Activated CD4-positive, alpha-beta T cell treated with anti-CD3 and anti-CD28 coated beads, Interleukin-2, amount 50 U/mL, for 1 hour (primary cell): ENCODE data around the gene GDPD2.
"Not testable (repeated sequence)": the region's sequence is repeated elsewhere in the genome, so short reads cannot be mapped to it uniquely, and the experiment has no call there.

Experiments
- DNase-seq: peaks from one replicate; pipeline ENCODE4 v3.0.0-alpha.2; 2020

GDPD2 gene, protein sequence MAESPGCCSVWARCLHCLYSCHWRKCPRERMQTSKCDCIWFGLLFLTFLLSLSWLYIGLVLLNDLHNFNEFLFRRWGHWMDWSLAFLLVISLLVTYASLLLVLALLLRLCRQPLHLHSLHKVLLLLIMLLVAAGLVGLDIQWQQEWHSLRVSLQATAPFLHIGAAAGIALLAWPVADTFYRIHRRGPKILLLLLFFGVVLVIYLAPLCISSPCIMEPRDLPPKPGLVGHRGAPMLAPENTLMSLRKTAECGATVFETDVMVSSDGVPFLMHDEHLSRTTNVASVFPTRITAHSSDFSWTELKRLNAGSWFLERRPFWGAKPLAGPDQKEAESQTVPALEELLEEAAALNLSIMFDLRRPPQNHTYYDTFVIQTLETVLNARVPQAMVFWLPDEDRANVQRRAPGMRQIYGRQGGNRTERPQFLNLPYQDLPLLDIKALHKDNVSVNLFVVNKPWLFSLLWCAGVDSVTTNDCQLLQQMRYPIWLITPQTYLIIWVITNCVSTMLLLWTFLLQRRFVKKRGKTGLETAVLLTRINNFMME

GRCh38 chrX:70422851-70423341, at the start of gene GDPD2:
TSS of gene GDPD2 (plus strand) at chrX:70423314. CDS start at chrX:70424985, 1,671 bp downstream.
- DNase-seq: no peak

- DNase-seq: no peak
Observed at GRCh38 chrX:70386235-70386634, 36.9 kb upstream of the GDPD2 start.

DNA sequence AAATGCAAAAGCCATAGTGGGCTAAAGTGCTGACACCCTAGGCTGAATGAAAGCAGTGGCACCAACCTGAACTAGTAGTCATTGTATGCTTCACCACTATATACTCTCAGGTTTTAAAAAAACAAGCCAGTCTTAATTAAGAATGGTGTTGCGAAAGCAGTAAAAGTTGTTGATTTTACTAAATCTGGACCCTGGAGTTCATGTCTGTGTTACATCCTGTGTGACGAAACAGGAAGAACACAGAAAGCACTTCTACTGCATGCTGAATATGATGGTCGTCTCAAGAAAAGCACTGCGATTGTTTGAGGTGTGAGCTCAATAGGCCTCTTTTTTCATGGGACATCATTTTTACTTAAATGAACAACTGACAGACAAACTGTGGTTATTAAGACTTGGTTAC, 24.2 kb upstream of the GDPD2 start:
- DNase-seq: no peak

DNA sequence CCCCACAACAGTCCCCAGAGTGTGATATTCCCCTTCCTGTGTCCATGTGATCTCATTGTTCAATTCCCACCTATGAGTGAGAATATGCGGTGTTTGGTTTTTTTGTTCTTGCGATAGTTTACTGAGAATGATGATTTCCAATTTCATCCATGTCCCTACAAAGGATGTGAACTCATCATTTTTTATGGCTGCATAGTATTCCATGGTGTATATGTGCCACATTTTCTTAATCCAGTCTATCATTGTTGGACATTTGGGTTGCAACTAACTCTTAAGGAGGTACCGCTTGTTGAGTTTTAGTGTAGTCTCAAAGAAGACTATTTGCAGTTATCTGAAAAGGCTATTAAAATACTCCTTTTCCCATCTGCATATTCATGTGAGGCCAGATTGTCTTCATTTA, 22.9 kb upstream of the GDPD2 start:
- not testable (repeated sequence) for DNase-seq

- DNase-seq: no peak
Observed at GRCh38 chrX:70402721-70403120, 20.4 kb upstream of the GDPD2 start.

GRCh38 chrX:70405003-70405402, 18.1 kb upstream of the GDPD2 start:
- no peak for DNase-seq

DNA sequence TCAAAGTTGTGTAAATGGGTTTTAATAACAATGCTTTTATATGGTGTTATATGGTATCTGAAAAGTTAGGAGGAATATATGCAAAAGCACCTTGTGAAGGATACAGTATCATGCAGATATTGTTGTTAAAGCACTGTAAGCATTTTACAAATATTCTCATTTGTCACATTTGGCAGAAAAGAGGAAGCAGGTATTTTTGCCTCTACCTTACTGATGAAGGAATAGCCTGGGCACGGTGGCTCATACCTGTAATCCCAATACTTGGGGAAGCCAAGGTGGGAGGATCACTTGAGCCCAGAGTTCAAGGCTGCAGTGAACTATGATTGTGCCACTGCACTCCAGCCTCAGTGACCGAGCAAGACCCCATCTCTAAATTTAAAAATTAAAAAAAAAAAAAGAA, 12.2 kb upstream of the GDPD2 start:
- DNase-seq: no peak

GRCh38 chrX:70411475-70411874, 11.6 kb upstream of the GDPD2 start:
- DNase-seq: no peak

DNA sequence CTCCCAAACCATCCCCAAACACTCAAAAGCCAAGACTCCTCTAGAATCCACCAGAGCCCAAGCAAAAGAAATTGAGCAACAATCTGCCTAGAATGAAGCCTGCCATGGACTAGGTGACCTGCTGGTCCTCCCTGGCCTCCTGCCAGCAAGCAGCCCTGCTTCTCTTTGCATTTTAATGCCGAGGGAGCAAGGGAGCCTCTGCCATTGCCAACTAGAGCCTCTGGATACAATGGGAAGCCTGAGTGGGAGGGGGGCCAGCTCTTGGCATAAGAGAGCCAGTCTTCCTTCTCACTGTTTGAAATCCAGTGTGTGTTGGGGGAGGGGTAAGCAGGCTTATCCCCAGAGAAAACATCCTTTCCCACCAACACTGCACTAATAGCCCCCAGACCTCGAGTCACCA, 1.5 kb upstream of the GDPD2 start:
- DNase-seq: no peak

GRCh38 chrX:70423936-70424675, 992 bp downstream of the GDPD2 start:
- DNase-seq: no peak

GRCh38 chrX:70424801-70425200, 1.7 kb downstream of the GDPD2 start:
- DNase-seq: no peak

- DNase-seq: no peak
Observed at GRCh38 chrX:70426286-70427278, 3.5 kb downstream of the GDPD2 start.

DNA sequence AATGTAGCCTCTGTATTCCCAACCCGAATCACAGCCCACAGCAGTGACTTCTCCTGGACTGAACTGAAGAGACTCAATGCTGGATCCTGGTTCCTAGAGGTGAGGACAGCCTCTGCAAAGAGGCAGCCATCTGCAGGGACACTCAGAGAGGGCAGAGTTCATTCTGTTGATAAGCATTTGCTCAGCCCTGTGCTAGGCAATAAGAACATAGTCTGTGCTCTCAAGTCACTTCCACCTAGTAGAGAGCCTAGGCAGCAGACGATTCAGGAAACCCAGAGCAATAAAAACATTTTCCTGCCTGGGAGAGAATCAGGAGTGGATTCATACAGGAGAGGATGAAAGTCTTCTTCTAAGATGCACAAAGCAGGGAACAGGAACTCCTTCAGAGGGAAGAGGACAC, 4.3 kb downstream of the GDPD2 start:
- no peak for DNase-seq

DNA sequence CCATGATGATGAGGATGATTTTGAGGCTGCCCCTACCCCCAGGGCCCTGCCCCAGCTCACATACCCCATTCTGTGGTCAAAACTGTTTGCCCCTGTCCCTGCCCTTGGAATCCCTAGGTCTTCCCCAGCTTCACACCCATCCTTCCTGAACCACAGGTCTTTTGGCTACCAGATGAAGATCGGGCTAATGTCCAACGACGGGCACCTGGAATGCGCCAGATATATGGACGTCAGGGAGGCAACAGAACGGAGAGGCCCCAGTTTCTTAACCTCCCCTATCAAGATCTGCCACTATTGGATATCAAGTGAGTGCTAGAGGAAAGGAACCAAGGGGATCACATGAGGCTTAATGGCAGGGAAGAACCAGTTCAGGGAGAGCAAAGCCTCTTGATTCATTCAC, 6.6 kb downstream of the GDPD2 start:
- DNase-seq: no peak

DNA sequence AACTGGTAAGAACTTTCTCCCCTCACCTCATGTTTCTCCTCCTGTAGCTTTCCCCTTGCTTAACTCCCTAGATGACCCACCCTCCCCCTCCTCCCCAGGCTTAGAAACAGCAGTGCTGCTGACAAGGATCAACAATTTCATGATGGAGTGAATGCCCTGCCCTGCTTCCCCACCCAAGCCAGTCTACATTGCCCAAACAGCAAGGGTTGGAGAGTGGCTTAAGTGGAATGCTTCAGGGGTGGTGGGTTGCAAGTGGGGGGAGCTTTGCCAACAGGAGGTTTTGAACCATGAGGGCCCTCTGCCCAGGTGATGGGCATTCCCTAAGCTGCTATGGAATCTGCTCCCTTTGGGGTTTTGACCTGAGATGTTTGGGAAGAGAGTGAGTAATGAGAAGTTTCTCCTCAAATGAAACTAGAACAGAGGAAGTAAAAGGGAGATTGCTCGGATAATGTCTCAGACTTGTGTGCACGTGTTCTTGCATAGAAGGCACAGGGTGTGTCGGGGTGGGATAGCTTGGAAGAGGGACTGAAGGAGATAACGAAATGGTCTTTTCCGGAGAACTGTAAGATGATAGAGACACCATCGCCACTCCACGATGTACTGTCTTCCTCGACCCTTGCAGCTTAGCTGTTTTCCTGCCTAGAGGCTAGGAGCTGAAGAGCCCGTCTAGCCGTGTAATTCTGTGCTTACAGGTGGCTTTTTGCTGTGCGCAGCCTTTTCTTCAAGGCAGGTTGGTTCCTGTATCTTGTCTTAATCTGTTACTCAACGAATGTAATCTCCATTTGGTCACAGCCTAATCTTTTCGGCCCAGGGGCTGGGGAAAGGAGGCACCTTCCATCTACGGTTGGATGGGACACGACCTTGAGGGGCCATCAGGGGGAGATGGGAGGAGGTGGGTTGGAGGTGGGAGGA, 10.1 kb downstream of the GDPD2 start:
- no peak for DNase-seq

DNA sequence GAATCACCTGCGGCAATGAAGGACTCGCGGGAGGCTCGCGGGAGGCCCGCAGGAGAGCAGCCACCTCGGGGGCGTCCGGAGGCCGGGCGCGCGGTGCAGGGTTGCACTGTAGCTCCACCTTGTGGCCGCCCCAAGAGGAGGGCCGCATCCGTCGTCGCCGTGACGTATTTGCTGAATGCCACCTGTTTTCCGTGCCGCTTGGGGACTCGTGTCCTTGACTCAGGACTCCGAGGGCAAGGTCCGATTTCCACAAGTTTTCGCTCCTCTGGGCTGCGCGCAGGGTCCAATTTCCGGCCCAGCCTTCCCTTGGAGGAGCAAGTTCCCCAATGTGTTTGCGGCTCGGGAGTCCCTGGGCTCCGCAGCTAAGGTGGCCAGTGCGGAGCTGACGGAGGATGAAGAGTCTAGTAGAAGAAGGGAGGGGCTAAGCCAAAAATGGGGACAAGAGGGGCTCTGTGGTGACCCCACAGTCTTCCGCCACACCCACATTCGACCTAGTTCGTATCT, 10.8 kb downstream of the GDPD2 start:
- peak; percentile 72 for DNase-seq

DNA sequence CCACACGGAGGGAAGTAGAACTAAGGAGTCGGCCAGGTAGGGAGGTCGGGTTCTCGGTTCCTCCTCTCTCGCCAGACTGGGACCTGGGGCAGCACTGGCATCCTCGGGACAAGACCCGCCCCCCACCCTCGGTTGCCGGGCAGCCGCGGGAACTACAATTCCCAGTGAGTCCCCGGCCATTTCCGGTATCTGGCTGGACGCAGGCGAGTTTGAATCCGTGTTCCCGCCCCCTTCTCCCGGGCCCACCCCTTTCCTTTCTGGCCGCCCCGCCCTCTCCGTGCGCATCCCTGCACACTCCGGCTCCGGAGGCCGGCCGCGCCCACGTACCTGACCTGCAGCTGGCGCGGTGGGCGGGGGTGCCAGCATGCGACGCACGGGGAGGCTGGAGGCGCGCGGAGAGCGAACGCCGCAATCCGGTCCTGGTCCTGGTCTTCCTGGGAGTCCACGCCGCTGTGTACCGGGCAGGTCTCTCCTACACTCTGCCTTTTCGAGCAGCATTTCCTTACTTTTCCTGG, 11.3 kb downstream of the GDPD2 start:
- peak; percentile 39 for DNase-seq

GRCh38 chrX:70434914-70435586, 11.9 kb downstream of the GDPD2 start:
- no peak for DNase-seq

DNA sequence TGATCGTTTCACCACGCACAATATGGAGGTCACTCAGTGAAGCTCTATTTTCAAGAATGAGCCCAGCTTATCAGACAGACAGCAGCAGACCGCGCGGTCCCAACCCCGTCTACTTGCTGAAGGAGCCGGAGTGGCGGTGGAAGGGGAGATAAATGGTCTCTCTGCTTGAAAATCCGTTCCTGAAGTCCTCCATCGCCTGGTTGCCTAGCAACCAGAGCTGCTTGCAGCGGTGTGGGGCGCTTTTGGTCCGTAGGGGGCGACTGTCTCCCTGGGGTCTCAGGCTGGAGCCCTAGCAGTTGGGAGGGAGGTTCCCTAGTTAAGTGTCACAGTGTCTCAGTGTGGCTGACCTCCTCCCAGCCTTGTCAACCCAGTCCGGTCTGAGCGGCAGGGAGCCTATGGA, 13.2 kb downstream of the GDPD2 start:
- no peak for DNase-seq

- no peak for DNase-seq
Observed at GRCh38 chrX:70437011-70437410, 13.9 kb downstream of the GDPD2 start.
